ENCODE data around the gene GARIN5A.

The GARIN5A gene

DNA sequence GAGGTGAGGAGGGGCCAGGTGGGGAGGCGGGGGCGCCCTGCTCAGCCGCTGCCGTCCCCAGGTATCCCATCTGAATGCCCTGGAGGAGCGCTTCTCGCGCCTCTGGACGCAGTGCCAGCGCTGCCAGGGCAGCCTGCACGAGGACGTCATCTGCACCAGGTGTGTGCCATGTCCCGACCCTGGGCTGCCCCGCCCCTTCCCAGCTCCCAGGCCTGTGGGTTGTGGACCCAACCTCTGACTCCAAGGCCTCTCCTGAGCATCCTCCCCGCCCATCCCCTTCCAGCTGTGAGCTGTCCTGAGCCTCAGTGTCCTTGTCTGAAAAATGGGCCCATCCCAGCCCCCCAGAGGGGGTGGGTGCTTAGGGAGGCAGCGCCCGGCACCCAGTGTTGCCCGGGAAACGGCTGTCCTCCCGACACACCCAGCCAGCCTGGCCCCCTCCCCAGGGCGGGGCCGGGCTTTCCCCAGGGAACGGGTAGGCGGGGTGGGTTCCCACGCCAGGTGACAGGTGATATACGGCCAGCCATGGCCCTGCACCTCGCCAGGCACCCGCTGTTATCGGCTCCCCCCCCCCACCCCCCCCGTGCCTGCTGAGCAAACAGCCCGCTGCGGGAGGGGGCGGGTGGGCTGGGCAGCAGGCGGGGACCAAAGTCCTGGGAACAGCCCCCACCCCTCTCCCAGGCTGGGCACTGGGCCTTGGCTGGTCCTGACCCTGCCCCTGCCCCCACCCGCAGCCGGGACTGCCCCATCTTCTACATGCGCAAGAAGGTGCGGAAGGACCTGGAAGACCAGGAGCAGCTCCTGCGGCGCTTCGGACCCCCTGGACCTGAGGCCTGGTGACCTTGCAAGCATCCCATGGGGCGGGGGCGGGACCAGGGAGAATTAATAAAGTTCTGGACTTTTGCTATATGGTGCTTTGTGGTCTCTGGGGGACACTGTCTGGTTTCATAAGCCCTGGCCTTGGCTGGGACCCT, 59.3 kb downstream of the GARIN5A start:
- Histone ChIP-seq H3K4me1 (ENCODE audit: control insufficient read depth, insufficient read depth, low read length, poor library complexity, severe bottlenecking) (no peaks in the 10 kb centered on the region), H3K4me3 (ENCODE audit: insufficient read depth, low read depth, low read length, poor library complexity, severe bottlenecking) (no peak overlapping the region)
- DNase-seq: no peak

More for the DNA sequence above, 59.3 kb downstream of the GARIN5A start:
- no peaks in the 10 kb centered on the region for H3K9me3 ChIP-seq (ENCODE audit: control insufficient read depth, low read length)
- H3K36me3 ChIP-seq (ENCODE audit: control insufficient read depth, insufficient read depth, low read length): no peaks in the 10 kb centered on the region
- H3K27ac ChIP-seq (ENCODE audit: insufficient read depth, low read length, poor library complexity, severe bottlenecking): no peak overlapping the region
- H3K27me3 ChIP-seq (replicated peaks; ENCODE audit: control insufficient read depth, insufficient read depth, low read length, poor library complexity, severe bottlenecking): peaks cover 8% of the 10 kb centered on the region

All from effector memory CD4-positive, alpha-beta T cell (primary cell).